HL-60 (cell line): ENCODE data around the gene SUPT3H.

Source experiments
- DNase-seq, 2 experiments: peaks; one replicate each; pipeline ENCODE4 v3.0.0-alpha.2; 2010 to 2020; ENCODE audit warnings: low read depth in 1 of 2, low spot score in 1 of 2
- H3K27ac ChIP-seq: fragments of 250-450 bp; sonication (Bioruptor Pico); replicated peaks from 2 replicates; pipeline ENCODE4 v1.5.1; 2020; ENCODE audit warnings: mild to moderate bottlenecking, moderate library complexity
- H3K27me3 ChIP-seq: fragments of 250-450 bp; sonication (Bioruptor Pico); 2 replicates; pipeline ENCODE4 v1.5.1; 2021; ENCODE audit warnings: mild to moderate bottlenecking, moderate library complexity; ENCODE audit not compliant: insufficient read depth, poor library complexity, severe bottlenecking
- H3K4me3 ChIP-seq: replicated peaks from 2 replicates; pipeline ENCODE4 v1.5.1; 2011; ENCODE audit warnings: mild to moderate bottlenecking, control low read depth, low read length; ENCODE audit not compliant: insufficient read depth
- GABPA ChIP-seq: IDR thresholded peaks from 2 replicates; pipeline ENCODE4 v1.6.1; 2012; ENCODE audit warnings: low read depth
- POLR2AphosphoS5 ChIP-seq: IDR thresholded peaks from 2 replicates; pipeline ENCODE4 v1.6.1; 2012; ENCODE audit warnings: low read depth
- REST ChIP-seq: IDR thresholded peaks from 2 replicates; pipeline ENCODE4 v1.6.1; 2012; ENCODE audit warnings: low read depth; ENCODE audit not compliant: insufficient replicate concordance
- SPI1 ChIP-seq: IDR thresholded peaks from 2 replicates; pipeline ENCODE4 v1.6.1; 2012; ENCODE audit warnings: low read depth, mild to moderate bottlenecking, borderline replicate concordance
- TF ChIP-seq, protein P1 (sequence below): IDR thresholded peaks from one replicate; pipeline ENCODE4 v1.5.1; 2011; ENCODE audit warnings: low read length, control low read depth, inconsistent platforms; ENCODE audit not compliant: insufficient read depth

The SUPT3H gene

GRCh38 chr6:44811456-44811855, 566.3 kb downstream of the SUPT3H start:
- no peak for DNase-seq
- Histone ChIP-seq H3K27me3 (no peaks in the 10 kb centered on the region), H3K4me3 (no peak overlapping the region), H3K27ac (no peak overlapping the region)
- TF ChIP-seq SPI1 (no peak), REST (no peak), GABPA (no peak), POLR2AphosphoS5 (no peak)
- TF ChIP-seq, protein P1, sequence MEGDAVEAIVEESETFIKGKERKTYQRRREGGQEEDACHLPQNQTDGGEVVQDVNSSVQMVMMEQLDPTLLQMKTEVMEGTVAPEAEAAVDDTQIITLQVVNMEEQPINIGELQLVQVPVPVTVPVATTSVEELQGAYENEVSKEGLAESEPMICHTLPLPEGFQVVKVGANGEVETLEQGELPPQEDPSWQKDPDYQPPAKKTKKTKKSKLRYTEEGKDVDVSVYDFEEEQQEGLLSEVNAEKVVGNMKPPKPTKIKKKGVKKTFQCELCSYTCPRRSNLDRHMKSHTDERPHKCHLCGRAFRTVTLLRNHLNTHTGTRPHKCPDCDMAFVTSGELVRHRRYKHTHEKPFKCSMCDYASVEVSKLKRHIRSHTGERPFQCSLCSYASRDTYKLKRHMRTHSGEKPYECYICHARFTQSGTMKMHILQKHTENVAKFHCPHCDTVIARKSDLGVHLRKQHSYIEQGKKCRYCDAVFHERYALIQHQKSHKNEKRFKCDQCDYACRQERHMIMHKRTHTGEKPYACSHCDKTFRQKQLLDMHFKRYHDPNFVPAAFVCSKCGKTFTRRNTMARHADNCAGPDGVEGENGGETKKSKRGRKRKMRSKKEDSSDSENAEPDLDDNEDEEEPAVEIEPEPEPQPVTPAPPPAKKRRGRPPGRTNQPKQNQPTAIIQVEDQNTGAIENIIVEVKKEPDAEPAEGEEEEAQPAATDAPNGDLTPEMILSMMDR = no peak

GRCh38 chr6:44809258-44809657, 568.5 kb downstream of the SUPT3H start:
- TF ChIP-seq POLR2AphosphoS5 (no peak), SPI1 (peak; percentile 56), GABPA (no peak), REST (no peak)
- TF ChIP-seq, protein P1 = no peak
- no peak for DNase-seq
- no peak overlapping the region for H3K27ac ChIP-seq
- no peak overlapping the region for H3K4me3 ChIP-seq
- H3K27me3 ChIP-seq = no peaks in the 10 kb centered on the region

DNA sequence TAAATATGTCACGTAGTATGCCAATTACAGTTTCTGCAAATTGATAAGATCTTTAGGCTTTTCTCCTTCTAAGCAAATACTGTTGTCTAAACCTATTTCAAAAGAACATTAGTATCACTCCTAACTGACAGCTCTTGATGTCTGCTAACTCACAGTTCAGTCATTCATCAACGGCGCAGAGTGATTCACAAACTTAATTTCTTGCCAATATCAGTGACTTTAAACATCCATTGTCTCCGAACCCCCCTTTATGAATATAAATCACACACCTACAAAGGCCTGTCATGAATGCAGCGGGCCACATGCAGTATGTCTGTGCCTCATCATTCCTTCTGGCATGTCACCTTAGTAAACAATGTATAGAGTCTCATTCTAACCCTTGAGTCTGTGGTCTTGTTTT, 569.6 kb downstream of the SUPT3H start:
- no peak for DNase-seq
- Histone ChIP-seq H3K4me3 (no peak overlapping the region), H3K27ac (no peak overlapping the region), H3K27me3 (no peaks in the 10 kb centered on the region)
- TF ChIP-seq REST = no peak
- TF ChIP-seq POLR2AphosphoS5 = no peak
- TF ChIP-seq SPI1 = no peak
- TF ChIP-seq, protein P1 = no peak
- no peak for TF ChIP-seq GABPA
